ENCODE results near the gene SIAH1.

The SIAH1 gene, protein sequence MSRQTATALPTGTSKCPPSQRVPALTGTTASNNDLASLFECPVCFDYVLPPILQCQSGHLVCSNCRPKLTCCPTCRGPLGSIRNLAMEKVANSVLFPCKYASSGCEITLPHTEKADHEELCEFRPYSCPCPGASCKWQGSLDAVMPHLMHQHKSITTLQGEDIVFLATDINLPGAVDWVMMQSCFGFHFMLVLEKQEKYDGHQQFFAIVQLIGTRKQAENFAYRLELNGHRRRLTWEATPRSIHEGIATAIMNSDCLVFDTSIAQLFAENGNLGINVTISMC

DNA sequence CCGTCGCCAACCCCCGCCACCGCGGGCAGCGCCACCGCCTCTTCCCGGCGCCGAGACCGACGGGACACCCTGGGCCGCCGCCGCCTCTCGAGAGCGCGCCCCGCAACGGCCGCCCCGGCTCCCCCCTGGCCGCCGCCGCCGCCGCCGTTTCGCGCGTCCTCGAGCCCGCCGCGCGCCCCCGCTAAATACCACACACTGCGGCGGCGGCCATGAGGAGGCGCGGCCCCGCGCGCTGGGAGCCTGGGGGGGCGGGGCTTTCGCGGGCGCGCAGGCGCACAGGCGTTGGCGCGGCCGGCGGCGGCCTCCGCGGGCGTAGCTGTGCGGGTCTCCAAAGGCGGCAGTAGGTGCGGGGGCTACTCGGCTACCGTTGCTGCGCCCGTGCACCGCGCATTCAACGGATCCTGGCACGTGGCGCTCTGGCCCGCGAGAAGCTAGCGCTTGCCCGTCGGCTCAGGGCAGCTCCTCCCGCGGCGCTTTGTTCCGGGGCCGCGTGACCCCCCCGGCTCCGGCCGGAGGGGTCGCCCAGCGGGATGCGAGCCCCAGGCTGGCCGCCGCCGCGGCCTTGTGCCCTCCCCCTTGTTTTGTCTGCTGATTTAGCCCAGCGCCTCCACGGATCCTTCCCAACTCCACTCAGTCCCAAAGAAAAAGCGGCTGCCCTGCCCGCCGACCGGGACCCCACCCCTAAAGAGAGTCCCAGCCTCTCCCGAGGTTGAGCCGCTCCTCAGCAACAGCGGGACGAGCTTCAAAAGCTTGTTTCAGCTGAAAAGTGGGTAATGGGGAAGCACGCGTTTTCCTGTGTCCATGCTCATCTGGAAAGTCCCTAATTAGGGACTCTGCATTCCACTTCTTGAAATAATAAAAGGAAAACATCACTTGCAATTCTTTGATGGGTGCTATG, at the start of gene SIAH1:
Gene SIAH1 (minus strand): TSS at position 161 of the 898 bp plus-strand sequence. CDS start 22,985 bp downstream, outside the sequence.
- H3K27me3 ChIP-seq (ENCODE audit: control insufficient read depth, insufficient read depth, low read length), result no peaks in the 10 kb centered on the region
- H3K9me3 ChIP-seq (ENCODE audit: control insufficient read depth, low read depth, low read length), result no peaks in the 10 kb centered on the region
- H3K27ac ChIP-seq (ENCODE audit: low read length), result peak within 1 kb of the TSS; percentile 91
- no peaks in the 10 kb centered on the region for H3K36me3 ChIP-seq (ENCODE audit: control insufficient read depth, low read depth, low read length)
- peak within 1 kb of the TSS; percentile 92 for H3K9ac ChIP-seq (ENCODE audit: low read length)
- peaks cover 13% of the 10 kb centered on the region for H3K4me1 ChIP-seq (ENCODE audit: control insufficient read depth, low read depth, low read length)
- peak within 1 kb of the TSS; percentile 80 for H3K4me3 ChIP-seq (ENCODE audit: low read length)

DNA sequence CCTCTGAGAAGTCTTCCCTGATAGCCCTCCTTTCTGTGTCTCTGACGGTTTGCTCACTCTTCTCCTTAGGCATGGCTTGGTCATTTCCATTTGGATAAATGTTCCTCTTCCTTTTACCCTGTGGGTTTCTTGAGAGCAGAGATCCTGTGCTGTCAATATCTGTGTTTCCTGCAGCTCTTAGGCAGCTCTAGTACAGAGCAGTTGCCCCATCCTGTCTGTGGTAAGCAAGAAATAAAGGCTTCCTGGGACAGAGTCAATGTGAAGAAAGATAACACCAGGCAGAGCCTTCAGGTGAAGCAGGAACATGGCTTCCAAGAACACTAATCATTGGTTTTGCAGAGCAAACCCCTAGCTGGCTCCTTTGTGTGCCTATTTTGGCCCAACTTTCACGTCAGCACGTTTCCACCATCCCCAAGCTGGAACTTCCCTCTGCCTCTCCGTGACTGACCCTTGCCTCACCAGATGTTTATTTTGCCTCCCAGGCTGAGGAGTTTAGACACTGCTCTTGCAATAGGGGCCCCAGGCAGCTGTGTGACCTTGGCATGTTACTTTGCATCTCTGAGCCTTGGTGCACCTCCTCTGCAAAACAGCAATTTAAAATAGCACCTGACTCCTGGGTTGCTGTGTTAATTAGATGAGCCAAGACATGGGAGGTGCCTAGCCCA, 49.6 kb upstream of the SIAH1 start:
- no peaks in the 10 kb centered on the region for H3K27me3 ChIP-seq (ENCODE audit: control insufficient read depth, insufficient read depth, low read length)
- H3K9ac ChIP-seq (ENCODE audit: low read length), result no peak overlapping the region
- H3K4me3 ChIP-seq (ENCODE audit: low read length), result no peak overlapping the region
- no peaks in the 10 kb centered on the region for H3K9me3 ChIP-seq (ENCODE audit: control insufficient read depth, low read depth, low read length)
- no peaks in the 10 kb centered on the region for H3K36me3 ChIP-seq (ENCODE audit: control insufficient read depth, low read depth, low read length)
- H3K4me1 ChIP-seq (ENCODE audit: control insufficient read depth, low read depth, low read length), result peaks cover 5% of the 10 kb centered on the region
- no peak overlapping the region for H3K27ac ChIP-seq (ENCODE audit: low read length)

DNA sequence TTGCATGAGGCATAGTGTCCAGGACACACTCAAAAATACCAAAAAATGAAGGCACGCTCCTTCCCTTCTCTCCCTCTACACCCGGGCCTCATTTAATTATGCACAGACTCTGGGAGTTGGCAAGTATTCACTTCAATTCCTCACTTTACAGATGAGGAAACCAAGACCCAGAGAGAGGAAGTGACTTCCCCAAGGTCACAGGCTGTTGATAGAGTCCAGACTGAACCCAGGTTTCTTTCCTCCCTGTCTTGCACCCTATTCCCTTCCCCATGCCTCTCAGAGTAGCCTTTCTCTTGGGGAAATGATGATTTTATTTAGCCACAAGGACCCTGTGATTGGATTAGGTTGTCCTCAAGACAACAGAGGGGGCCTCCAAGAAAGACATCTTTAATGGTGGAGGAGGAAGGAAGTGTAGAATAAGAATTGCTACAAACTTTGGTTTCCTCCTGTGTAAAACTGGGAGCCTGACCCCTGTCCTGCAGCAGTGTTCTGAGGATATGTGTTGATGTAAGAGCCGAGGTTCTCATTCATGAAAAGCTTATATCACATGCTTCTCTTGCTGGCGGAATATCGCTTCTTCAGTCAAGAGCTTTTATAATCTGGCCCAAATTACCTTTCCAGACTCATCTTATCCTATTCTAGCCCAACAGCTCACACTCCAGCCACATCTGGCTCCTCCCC, 48.8 kb upstream of the SIAH1 start:
- H3K27me3 ChIP-seq (ENCODE audit: control insufficient read depth, insufficient read depth, low read length), result no peaks in the 10 kb centered on the region
- H3K36me3 ChIP-seq (ENCODE audit: control insufficient read depth, low read depth, low read length), result no peaks in the 10 kb centered on the region
- H3K4me3 ChIP-seq (ENCODE audit: low read length), result no peak overlapping the region
- no peak overlapping the region for H3K27ac ChIP-seq (ENCODE audit: low read length)
- no peak overlapping the region for H3K9ac ChIP-seq (ENCODE audit: low read length)
- no peaks in the 10 kb centered on the region for H3K9me3 ChIP-seq (ENCODE audit: control insufficient read depth, low read depth, low read length)
- H3K4me1 ChIP-seq (ENCODE audit: control insufficient read depth, low read depth, low read length), result peaks cover 5% of the 10 kb centered on the region

DNA sequence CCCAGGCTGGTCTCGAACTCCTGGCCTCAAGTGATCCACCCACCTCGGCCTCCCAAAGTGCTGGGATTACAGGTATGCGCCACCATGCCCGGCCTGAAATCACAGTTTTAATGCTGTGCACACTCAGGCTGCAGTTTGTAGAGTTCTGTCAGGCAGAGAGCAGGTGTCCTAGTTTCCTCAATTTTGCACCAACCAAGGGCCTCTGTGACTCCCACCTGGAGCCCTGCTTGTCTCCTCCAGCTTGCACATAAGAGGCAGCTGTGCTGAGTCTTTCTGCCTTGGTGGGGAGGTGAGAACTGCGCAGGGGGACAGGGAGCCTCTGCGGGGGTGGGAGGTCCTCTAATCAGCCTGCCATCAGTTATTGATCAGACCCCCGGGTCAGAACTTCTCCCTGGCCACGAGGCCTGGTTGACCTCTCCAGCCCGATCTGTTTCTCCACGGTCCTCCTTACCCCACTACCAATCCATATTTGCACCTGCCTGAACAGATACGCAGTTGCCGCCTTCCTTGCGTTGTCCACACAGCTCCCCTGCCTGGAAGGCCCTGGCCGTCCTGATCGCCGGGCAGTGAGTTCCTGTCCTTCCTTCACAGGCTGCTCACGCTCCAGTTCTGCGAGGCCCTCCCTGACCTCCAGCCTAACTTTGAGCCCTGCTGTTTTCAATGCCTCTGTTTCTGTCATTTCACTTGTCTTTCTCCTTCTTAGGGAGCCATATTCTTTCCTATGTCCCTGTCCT, 48.1 kb upstream of the SIAH1 start:
- no peaks in the 10 kb centered on the region for H3K27me3 ChIP-seq (ENCODE audit: control insufficient read depth, insufficient read depth, low read length)
- peaks cover 5% of the 10 kb centered on the region for H3K4me1 ChIP-seq (ENCODE audit: control insufficient read depth, low read depth, low read length)
- H3K9me3 ChIP-seq (ENCODE audit: control insufficient read depth, low read depth, low read length), result no peaks in the 10 kb centered on the region
- H3K4me3 ChIP-seq (ENCODE audit: low read length), result no peak overlapping the region
- H3K9ac ChIP-seq (ENCODE audit: low read length), result no peak overlapping the region
- H3K27ac ChIP-seq (ENCODE audit: low read length), result no peak overlapping the region
- H3K36me3 ChIP-seq (ENCODE audit: control insufficient read depth, low read depth, low read length), result no peaks in the 10 kb centered on the region

DNA sequence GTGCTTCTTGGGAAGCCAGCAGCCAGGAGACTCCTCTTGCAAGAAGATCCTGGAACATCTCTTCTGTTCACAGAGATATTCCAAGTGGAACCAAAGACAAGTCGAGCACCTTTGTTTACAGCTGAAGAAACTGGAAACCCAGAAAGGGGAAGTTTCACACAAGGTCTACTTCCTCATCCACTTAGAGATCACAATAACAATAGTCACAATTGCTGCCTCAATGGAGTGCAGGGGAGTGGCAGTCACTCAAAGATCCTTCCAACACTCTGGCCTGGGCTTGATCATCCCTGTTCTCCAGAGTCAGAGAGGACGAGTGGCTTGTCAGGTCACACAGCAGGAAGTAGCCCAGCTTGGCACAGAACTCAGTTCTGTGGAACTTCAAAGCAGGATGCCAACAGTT, 46.9 kb upstream of the SIAH1 start:
- Histone ChIP-seq H3K9me3 (ENCODE audit: control insufficient read depth, low read depth, low read length) (no peaks in the 10 kb centered on the region), H3K27me3 (ENCODE audit: control insufficient read depth, insufficient read depth, low read length) (no peaks in the 10 kb centered on the region), H3K27ac (ENCODE audit: low read length) (no peak overlapping the region), H3K9ac (ENCODE audit: low read length) (no peak overlapping the region), H3K36me3 (ENCODE audit: control insufficient read depth, low read depth, low read length) (no peaks in the 10 kb centered on the region), H3K4me1 (ENCODE audit: control insufficient read depth, low read depth, low read length) (peaks cover 5% of the 10 kb centered on the region), H3K4me3 (ENCODE audit: low read length) (no peak overlapping the region)

DNA sequence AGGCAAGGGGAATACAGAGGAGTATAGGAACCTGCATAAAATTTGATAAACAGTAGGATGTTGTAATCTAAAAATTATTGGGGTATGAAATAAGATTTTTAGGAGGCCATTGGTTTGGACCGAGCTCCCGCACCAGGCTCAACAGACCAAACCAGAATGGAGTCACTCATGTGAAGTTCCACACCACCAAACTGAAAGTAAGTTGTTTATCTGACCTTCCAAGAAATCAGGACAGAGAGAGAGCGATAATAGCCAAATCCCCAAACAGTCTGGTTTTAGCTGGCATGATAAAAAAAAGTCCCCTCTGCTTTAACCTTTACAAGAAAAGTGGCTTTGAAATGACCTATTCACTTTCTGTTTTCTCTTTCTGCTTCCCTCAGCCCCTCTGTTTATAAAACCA, 45.7 kb upstream of the SIAH1 start:
- no peak overlapping the region for H3K9ac ChIP-seq (ENCODE audit: low read length)
- no peaks in the 10 kb centered on the region for H3K9me3 ChIP-seq (ENCODE audit: control insufficient read depth, low read depth, low read length)
- no peak overlapping the region for H3K4me3 ChIP-seq (ENCODE audit: low read length)
- peaks cover 5% of the 10 kb centered on the region for H3K4me1 ChIP-seq (ENCODE audit: control insufficient read depth, low read depth, low read length)
- no peak overlapping the region for H3K27ac ChIP-seq (ENCODE audit: low read length)
- no peaks in the 10 kb centered on the region for H3K27me3 ChIP-seq (ENCODE audit: control insufficient read depth, insufficient read depth, low read length)
- no peaks in the 10 kb centered on the region for H3K36me3 ChIP-seq (ENCODE audit: control insufficient read depth, low read depth, low read length)

DNA sequence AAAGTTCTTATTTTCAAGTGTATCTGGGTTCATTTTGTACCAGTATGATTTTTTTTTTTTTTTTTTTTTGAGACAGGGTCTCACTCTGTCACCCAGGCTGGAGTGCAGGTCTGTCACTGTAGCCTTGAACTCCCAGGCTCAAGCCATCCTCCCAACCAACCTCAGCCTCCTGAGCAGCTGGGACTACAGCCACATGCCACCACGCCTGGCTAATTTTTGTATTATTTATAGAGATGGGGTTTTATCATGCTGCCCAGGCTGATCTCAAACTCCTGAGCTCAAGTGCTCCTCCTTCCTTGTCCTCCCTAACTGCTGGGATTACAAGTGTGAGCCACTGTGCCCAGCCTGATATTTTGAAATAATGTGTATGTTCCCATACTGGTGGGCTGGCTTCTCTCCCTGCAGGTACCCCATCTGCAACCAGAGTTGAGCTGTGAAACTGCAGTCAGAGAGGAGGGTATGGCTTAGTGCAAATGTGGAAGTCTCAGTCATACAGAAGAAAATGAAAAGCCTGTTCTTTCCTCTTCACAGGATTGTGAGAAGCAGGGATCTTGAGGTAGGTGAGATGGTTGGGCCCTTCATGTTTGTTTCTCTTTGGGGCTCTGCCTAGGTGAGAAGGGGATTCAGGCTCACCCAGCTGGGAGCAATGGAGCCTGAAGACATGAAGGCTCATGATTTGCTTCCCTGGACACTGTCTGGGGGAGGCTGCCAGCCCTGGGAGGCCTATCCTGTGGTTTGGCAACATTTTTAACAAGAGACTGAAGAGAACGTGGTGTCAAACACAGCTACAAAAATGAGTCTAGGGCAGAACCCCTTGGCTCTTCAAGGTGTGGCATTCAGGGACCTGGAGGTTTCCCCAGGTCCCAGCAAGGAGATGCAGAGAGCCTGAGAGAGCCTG, 41.3 kb upstream of the SIAH1 start:
- no peaks in the 10 kb centered on the region for H3K9me3 ChIP-seq (ENCODE audit: control insufficient read depth, low read depth, low read length)
- no peak overlapping the region for H3K27ac ChIP-seq (ENCODE audit: low read length)
- no peaks in the 10 kb centered on the region for H3K36me3 ChIP-seq (ENCODE audit: control insufficient read depth, low read depth, low read length)
- no peaks in the 10 kb centered on the region for H3K4me1 ChIP-seq (ENCODE audit: control insufficient read depth, low read depth, low read length)
- no peaks in the 10 kb centered on the region for H3K27me3 ChIP-seq (ENCODE audit: control insufficient read depth, insufficient read depth, low read length)
- H3K4me3 ChIP-seq (ENCODE audit: low read length), result no peak overlapping the region
- no peak overlapping the region for H3K9ac ChIP-seq (ENCODE audit: low read length)

DNA sequence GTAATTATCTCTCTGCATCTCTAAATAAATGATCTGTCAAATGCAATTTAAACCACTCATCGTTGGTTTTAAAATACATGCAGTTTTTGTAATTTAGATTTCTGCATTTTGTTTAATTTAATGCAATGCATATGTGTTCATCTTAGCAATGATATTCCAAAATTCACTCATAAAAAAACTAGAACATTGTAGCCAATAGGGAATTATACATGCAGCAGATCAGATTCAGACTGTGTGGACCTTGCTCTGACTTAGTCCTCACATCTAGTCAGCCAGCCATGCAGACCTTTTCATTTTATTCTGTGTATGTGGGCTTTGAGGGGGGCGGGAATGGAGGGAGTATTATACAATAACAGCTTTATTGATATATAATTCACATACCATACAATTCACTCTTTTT, 37.3 kb upstream of the SIAH1 start:
- Histone ChIP-seq H3K36me3 (ENCODE audit: control insufficient read depth, low read depth, low read length) (no peaks in the 10 kb centered on the region), H3K9ac (ENCODE audit: low read length) (no peak overlapping the region), H3K9me3 (ENCODE audit: control insufficient read depth, low read depth, low read length) (no peaks in the 10 kb centered on the region), H3K4me1 (ENCODE audit: control insufficient read depth, low read depth, low read length) (no peaks in the 10 kb centered on the region), H3K4me3 (ENCODE audit: low read length) (no peak overlapping the region), H3K27ac (ENCODE audit: low read length) (no peak overlapping the region), H3K27me3 (ENCODE audit: control insufficient read depth, insufficient read depth, low read length) (no peaks in the 10 kb centered on the region)

DNA sequence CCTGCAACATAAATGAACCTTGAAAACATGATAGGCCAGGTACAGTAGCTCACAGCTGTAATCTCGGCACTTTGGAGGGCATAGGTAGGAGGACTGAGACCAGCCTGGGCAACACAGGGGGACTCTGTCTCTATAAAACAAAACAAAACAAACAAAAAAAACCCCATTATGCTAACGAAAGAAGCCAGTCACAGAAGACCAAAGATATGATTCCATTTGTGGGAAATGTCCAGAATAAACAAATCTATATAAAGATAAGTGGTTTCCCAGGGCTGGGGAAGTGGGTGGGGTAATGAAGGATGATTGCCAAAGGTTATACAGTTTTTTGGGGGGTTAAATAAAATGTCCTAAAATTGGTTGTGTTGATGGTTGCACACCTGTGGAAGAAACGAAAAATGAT, 36.5 kb upstream of the SIAH1 start:
- Histone ChIP-seq H3K27ac (ENCODE audit: low read length) (no peak overlapping the region), H3K27me3 (ENCODE audit: control insufficient read depth, insufficient read depth, low read length) (no peaks in the 10 kb centered on the region), H3K4me3 (ENCODE audit: low read length) (no peak overlapping the region), H3K4me1 (ENCODE audit: control insufficient read depth, low read depth, low read length) (no peaks in the 10 kb centered on the region), H3K36me3 (ENCODE audit: control insufficient read depth, low read depth, low read length) (no peaks in the 10 kb centered on the region), H3K9ac (ENCODE audit: low read length) (no peak overlapping the region), H3K9me3 (ENCODE audit: control insufficient read depth, low read depth, low read length) (no peaks in the 10 kb centered on the region)

DNA sequence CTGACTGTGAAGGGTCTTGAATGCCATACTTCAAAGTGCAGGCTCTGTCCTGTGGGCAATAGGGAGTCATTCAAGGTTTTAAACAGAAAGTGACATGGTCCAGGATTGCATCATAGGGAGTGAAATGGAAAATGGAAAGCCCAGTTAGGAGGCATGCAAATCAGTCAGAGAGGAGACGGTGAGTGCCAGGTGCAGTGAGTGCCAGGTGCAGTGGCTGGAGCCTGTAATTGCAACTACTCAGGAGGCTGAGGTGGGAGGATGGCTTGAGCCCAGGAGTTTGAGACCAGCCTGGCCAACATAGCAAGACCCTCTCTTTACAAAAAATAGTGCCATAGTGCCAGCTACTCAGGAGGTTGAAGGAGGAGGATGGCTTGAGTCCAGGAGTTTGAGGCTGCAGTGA, 35.2 kb upstream of the SIAH1 start:
- Histone ChIP-seq H3K9ac (ENCODE audit: low read length) (no peak overlapping the region), H3K4me1 (ENCODE audit: control insufficient read depth, low read depth, low read length) (no peaks in the 10 kb centered on the region), H3K9me3 (ENCODE audit: control insufficient read depth, low read depth, low read length) (no peaks in the 10 kb centered on the region), H3K27ac (ENCODE audit: low read length) (no peak overlapping the region), H3K36me3 (ENCODE audit: control insufficient read depth, low read depth, low read length) (no peaks in the 10 kb centered on the region), H3K27me3 (ENCODE audit: control insufficient read depth, insufficient read depth, low read length) (no peaks in the 10 kb centered on the region), H3K4me3 (ENCODE audit: low read length) (no peak overlapping the region)
